PFSK-1 (cell line): ENCODE results near the gene JPT1.

Source experiments
- FOXP2 ChIP-seq: optimal IDR thresholded peaks from 2 replicates; pipeline ENCODE3; 2011; ENCODE audit warnings: borderline replicate concordance, control low read depth, inconsistent platforms; ENCODE audit not compliant: insufficient read depth; ENCODE audit errors: extremely low read length, extremely low read depth
- POLR2AphosphoS5 ChIP-seq: IDR thresholded peaks from 2 replicates; pipeline ENCODE4 v1.6.1; 2012; ENCODE audit warnings: low read depth, mild to moderate bottlenecking, control low read depth, low read length, moderate library complexity
- REST ChIP-seq, 2 experiments: IDR thresholded peaks; 2 replicates each; pipeline versions ENCODE4 v1.6.1 to v1.8.0; 2011 to 2012; ENCODE audit warnings: low read depth in 2 of 2, low read length in 2 of 2, control low read depth in 1 of 2, inconsistent platforms in 1 of 2, mild to moderate bottlenecking in 1 of 2, moderate library complexity in 1 of 2; ENCODE audit not compliant: insufficient read depth in 1 of 2
- SIN3A ChIP-seq: IDR thresholded peaks from 2 replicates; pipeline ENCODE4 v1.6.1; 2012; ENCODE audit warnings: mild to moderate bottlenecking, low read length, moderate library complexity, borderline replicate concordance; ENCODE audit not compliant: insufficient read depth
- TAF1 ChIP-seq: IDR thresholded peaks from 2 replicates; pipeline ENCODE4 v1.6.1; 2012; ENCODE audit warnings: low read length, control low read depth, borderline replicate concordance; ENCODE audit not compliant: insufficient read depth

Gene JPT1

GRCh38 chr17:75114552-75115314, 39.6 kb downstream of the JPT1 start:
- TF ChIP-seq FOXP2 (no peak), REST (IDR thresholded peaks at IDR 0.05; ENCODE audit: insufficient read depth in 1 of 2, low read depth in 2 of 2, low read length in 2 of 2) (no peak)

- no peak for TF ChIP-seq POLR2AphosphoS5
- no peak; the same call in 1 of the 2 replicates for TF ChIP-seq TAF1
- TF ChIP-seq SIN3A = no peak
- TF ChIP-seq FOXP2 = no peak
- no peak for TF ChIP-seq REST (IDR thresholded peaks at IDR 0.05; ENCODE audit: insufficient read depth in 1 of 2, low read depth in 2 of 2, low read length in 2 of 2)
These were observed 40.3 kb downstream of the JPT1 start for GRCh38 chr17:75113798-75114551.

GRCh38 chr17:75111777-75112335, 42.5 kb downstream of the JPT1 start:
- TF ChIP-seq FOXP2 (no peak), REST (IDR thresholded peaks at IDR 0.05; ENCODE audit: insufficient read depth in 1 of 2, low read depth in 2 of 2, low read length in 2 of 2) (no peak), SIN3A (no peak), TAF1 (no peak), POLR2AphosphoS5 (no peak)

GRCh38 chr17:75110234-75110937, 43.9 kb downstream of the JPT1 start:
- no peak for TF ChIP-seq FOXP2
- TF ChIP-seq POLR2AphosphoS5 = no peak
- no peak for TF ChIP-seq SIN3A
- TF ChIP-seq REST (IDR thresholded peaks at IDR 0.05; ENCODE audit: insufficient read depth in 1 of 2, low read depth in 2 of 2, low read length in 2 of 2) = no peak
- TF ChIP-seq TAF1 = no peak
